Lower leg skin (tissue), 3 donors: ENCODE data around the gene MEX3A.

Experiments
- CTCF ChIP-seq, 3 donors: fragments of 450-650 bp; IDR thresholded peaks; one replicate each; pipeline ENCODE4 v1.5.1; 2016; ENCODE audit warnings: antibody characterized with exemption in 3 of 3, mild to moderate bottlenecking in 3 of 3, moderate library complexity in 2 of 3
- POLR2A ChIP-seq, 2 donors: fragments of 450-650 bp; IDR thresholded peaks; one replicate each; pipeline ENCODE4 v1.6.1; 2016 to 2017; ENCODE audit warnings: antibody characterized with exemption in 2 of 2, mild to moderate bottlenecking in 1 of 2, moderate library complexity in 1 of 2

GRCh38 chr1:156108057-156108456 is 25.8 kb upstream of the MEX3A start:
- TF ChIP-seq CTCF (IDR thresholded peaks at IDR 0.05) (no peak), POLR2A (IDR thresholded peaks at IDR 0.05) (no peak)
